ENCODE measurements around the gene ZNF468.
"Not testable (repeated sequence)": the region's sequence is repeated elsewhere in the genome, so short reads cannot be mapped to it uniquely, and the experiment has no call there.

DNA sequence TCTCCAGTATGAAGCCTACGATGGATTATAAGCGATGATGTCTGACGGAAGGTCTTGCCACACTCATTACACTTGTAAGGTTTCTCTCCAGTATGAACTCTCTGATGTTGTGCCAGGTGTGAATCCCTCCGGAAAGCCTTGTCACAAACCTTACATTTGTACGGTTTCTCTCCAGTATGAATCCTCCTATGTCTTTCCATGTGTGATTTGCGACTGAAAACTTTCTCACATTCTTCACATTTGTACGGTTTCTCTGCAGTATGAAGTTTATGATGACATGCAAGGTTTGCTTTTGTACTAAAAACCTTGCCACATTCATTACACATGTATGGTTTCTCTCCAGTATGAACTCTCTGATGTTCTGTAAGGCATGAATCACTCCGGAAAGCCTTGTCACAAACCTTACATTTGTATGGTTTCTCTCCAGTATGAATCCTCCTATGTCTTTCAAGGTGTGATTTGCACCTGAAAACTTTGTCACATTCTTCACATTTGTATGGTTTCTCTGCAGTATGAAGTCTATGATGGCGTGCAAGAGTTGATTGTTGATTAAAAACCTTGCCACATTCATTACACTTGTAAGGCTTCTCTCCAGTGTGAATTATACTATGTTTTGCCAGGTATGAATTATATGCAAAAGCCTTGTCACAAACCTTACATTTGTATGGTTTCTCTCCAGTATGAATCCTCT is 57.3 kb downstream of the ZNF468 start:
- not testable (repeated sequence) for TF ChIP-seq POLR2A (IDR thresholded peaks at IDR 0.05; ENCODE audit: low read length); GATA1 (IDR thresholded peaks at IDR 0.05; ENCODE audit: low read depth, low read length)

All from erythroblast (primary cell).